Measurements from ENCODE around the gene DPRX. TPM values are rescaled to one million over a fixed set of nuclear protein-coding genes. Genes with fewer than 3 reads are reported as not detected.

Gene DPRX
- total and polyA plus RNA-seq, 2 donors from 2014 or later: not detected

- no peak overlapping the region for H3K27ac ChIP-seq (ENCODE audit: low read depth in 2 of 2, low read length in 2 of 2)
- intact Hi-C loops (cut with DNase I): no loop called here
- no peaks in the 10 kb centered on the region for H3K4me1 ChIP-seq (ENCODE audit: control insufficient read depth in 2 of 3, insufficient read depth in 2 of 3, low read depth in 1 of 3, low read length in 3 of 3)
- H3K9ac ChIP-seq (ENCODE audit: low read length in 3 of 3): no peak overlapping the region
- peaks cover 0 to 4% (median 0%) of the 10 kb centered on the region in 3 donors for H3K9me3 ChIP-seq (ENCODE audit: control insufficient read depth in 2 of 3, insufficient read depth in 1 of 3, low read length in 3 of 3)
- H3K36me3 ChIP-seq (ENCODE audit: control insufficient read depth in 2 of 3, insufficient read depth in 3 of 3, low read length in 3 of 3): no peaks in the 10 kb centered on the region
- DNase-seq (no peak), FAIRE-seq (no peak)
- no peak for TF ChIP-seq CTCF (IDR thresholded peaks at IDR 0.05; ENCODE audit: borderline replicate concordance, extremely low read depth, insufficient read depth)
- H3K4me3 ChIP-seq (ENCODE audit: low read length in 3 of 3): no peak overlapping the region
- no peaks in the 10 kb centered on the region for H3K27me3 ChIP-seq (ENCODE audit: control insufficient read depth, insufficient read depth, low read length)
These were observed 20.7 kb downstream of the DPRX start for GRCh38 chr19:53652476-53652875.

DNA sequence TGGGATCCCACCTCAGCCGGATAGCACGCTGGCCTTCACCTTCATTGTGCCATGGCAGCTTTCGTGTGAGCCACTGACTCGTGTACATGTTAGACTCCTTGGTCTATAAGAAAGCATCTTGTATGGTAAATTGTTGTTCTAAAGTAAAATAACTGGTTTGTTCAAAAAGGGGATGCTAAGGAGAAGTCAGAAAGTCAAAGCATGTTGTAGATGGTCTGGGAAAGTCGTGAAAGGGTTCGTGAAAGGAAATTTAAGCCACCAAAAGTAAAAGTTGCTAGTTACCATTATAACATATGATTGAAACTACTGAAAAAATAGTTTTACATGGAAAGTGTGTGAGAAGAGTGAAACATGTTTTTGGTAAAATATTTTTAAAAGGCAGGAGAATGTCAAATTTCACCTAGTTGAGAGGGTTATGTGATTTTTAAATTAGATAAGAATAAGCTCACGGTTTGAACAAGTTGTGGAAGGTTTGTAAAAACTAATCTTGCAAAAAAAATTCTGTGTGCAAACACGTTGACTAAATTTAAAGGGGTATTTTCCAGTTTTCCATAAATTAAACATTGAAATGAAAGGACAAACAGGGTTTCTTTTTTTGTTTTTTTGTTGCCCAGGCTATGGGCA lies 23.4 kb downstream of the DPRX start:
- intact Hi-C loops (cut with DNase I): no loop called here
- TF ChIP-seq CTCF (IDR thresholded peaks at IDR 0.05; ENCODE audit: borderline replicate concordance, extremely low read depth, insufficient read depth): no peak
- no peak overlapping the region for H3K4me3 ChIP-seq (ENCODE audit: low read length in 3 of 3)
- no peaks in the 10 kb centered on the region for H3K9me3 ChIP-seq (ENCODE audit: control insufficient read depth in 2 of 3, insufficient read depth in 1 of 3, low read length in 3 of 3)
- H3K9ac ChIP-seq (ENCODE audit: low read length in 3 of 3): no peak overlapping the region
- no peaks in the 10 kb centered on the region for H3K4me1 ChIP-seq (ENCODE audit: control insufficient read depth in 2 of 3, insufficient read depth in 2 of 3, low read depth in 1 of 3, low read length in 3 of 3)
- no peaks in the 10 kb centered on the region for H3K27me3 ChIP-seq (ENCODE audit: control insufficient read depth, insufficient read depth, low read length)
- H3K27ac ChIP-seq (ENCODE audit: low read depth in 2 of 2, low read length in 2 of 2): no peak overlapping the region
- H3K36me3 ChIP-seq (ENCODE audit: control insufficient read depth in 2 of 3, insufficient read depth in 3 of 3, low read length in 3 of 3): no peaks in the 10 kb centered on the region
- DNase-seq (no peak), FAIRE-seq (no peak)

GRCh38 chr19:53657330-53657729 lies 25.5 kb downstream of the DPRX start:
- no peaks in the 10 kb centered on the region for H3K36me3 ChIP-seq (ENCODE audit: control insufficient read depth in 2 of 3, insufficient read depth in 3 of 3, low read length in 3 of 3)
- H3K9ac ChIP-seq (ENCODE audit: low read length in 3 of 3): no peak overlapping the region
- H3K27me3 ChIP-seq (ENCODE audit: control insufficient read depth, insufficient read depth, low read length): no peaks in the 10 kb centered on the region
- DNase-seq: no peak
- no peaks in the 10 kb centered on the region for H3K4me1 ChIP-seq (ENCODE audit: control insufficient read depth in 2 of 3, insufficient read depth in 2 of 3, low read depth in 1 of 3, low read length in 3 of 3)
- intact Hi-C loops (cut with DNase I): no loop called here
- TF ChIP-seq CTCF (IDR thresholded peaks at IDR 0.05; ENCODE audit: borderline replicate concordance, extremely low read depth, insufficient read depth): no peak
- peaks cover 0 to 2% (median 0%) of the 10 kb centered on the region in 3 donors for H3K9me3 ChIP-seq (ENCODE audit: control insufficient read depth in 2 of 3, insufficient read depth in 1 of 3, low read length in 3 of 3)
- no peak overlapping the region for H3K27ac ChIP-seq (ENCODE audit: low read depth in 2 of 2, low read length in 2 of 2)
- no peak overlapping the region for H3K4me3 ChIP-seq (ENCODE audit: low read length in 3 of 3)
- no peak for FAIRE-seq

GRCh38 chr19:53657778-53658177 lies 26.0 kb downstream of the DPRX start:
- Histone ChIP-seq H3K4me3 (ENCODE audit: low read length in 3 of 3) (no peak overlapping the region), H3K9me3 (ENCODE audit: control insufficient read depth in 2 of 3, insufficient read depth in 1 of 3, low read length in 3 of 3) (peaks cover 0 to 2% (median 0%) of the 10 kb centered on the region in 3 donors), H3K36me3 (ENCODE audit: control insufficient read depth in 2 of 3, insufficient read depth in 3 of 3, low read length in 3 of 3) (no peaks in the 10 kb centered on the region), H3K9ac (ENCODE audit: low read length in 3 of 3) (no peak overlapping the region), H3K27ac (ENCODE audit: low read depth in 2 of 2, low read length in 2 of 2) (no peak overlapping the region), H3K27me3 (ENCODE audit: control insufficient read depth, insufficient read depth, low read length) (no peaks in the 10 kb centered on the region), H3K4me1 (ENCODE audit: control insufficient read depth in 2 of 3, insufficient read depth in 2 of 3, low read depth in 1 of 3, low read length in 3 of 3) (no peaks in the 10 kb centered on the region)
- TF ChIP-seq CTCF (IDR thresholded peaks at IDR 0.05; ENCODE audit: borderline replicate concordance, extremely low read depth, insufficient read depth): no peak
- DNase-seq: no peak
- intact Hi-C loops (cut with DNase I): no loop called here
- FAIRE-seq: no peak

All from kidney (tissue), 14 donors.